Measurements from ENCODE around the gene CCZ1B.
"Not testable (repeated sequence)": the region's sequence is repeated elsewhere in the genome, so short reads cannot be mapped to it uniquely, and the experiment has no call there.

GRCh38 chr7:6855563-6856131, 29.6 kb upstream of the CCZ1B start:
- TF ChIP-seq CTCF (conservative IDR thresholded peaks at IDR 0.05); ZFX (IDR thresholded peaks at IDR 0.05): not testable (repeated sequence)
